CD4-positive, alpha-beta T cell treated with Interleukin-21 for 1 hour (primary cell): ENCODE measurements around the gene CX3CL1.

Experiments used
- DNase-seq: peaks from one replicate; pipeline ENCODE4 v3.0.0-alpha.2; 2020

The CX3CL1 gene

GRCh38 chr16:57407521-57408353 lies 35.4 kb downstream of the CX3CL1 start:
- DNase-seq: no peak

- DNase-seq: no peak
These were observed 36.8 kb downstream of the CX3CL1 start for GRCh38 chr16:57409065-57409464.

GRCh38 chr16:57409870-57410587 lies 37.7 kb downstream of the CX3CL1 start:
- no peak for DNase-seq

- no peak for DNase-seq
These were observed 39.2 kb downstream of the CX3CL1 start for GRCh38 chr16:57411362-57411976.

GRCh38 chr16:57412584-57412983 lies 40.3 kb downstream of the CX3CL1 start:
- no peak for DNase-seq

GRCh38 chr16:57413301-57413730 lies 41.0 kb downstream of the CX3CL1 start:
- DNase-seq: no peak

- no peak for DNase-seq
These were observed 41.4 kb downstream of the CX3CL1 start for GRCh38 chr16:57413733-57414132.

- DNase-seq: no peak
These were observed 43.8 kb downstream of the CX3CL1 start for GRCh38 chr16:57416084-57416483.

GRCh38 chr16:57419506-57419905 lies 47.2 kb downstream of the CX3CL1 start:
- no peak for DNase-seq

GRCh38 chr16:57422026-57422944 lies 50.0 kb downstream of the CX3CL1 start:
- DNase-seq: no peak

GRCh38 chr16:57423152-57423551 lies 50.9 kb downstream of the CX3CL1 start:
- no peak for DNase-seq

GRCh38 chr16:57424583-57424982 lies 52.3 kb downstream of the CX3CL1 start:
- no peak for DNase-seq

- DNase-seq: no peak
These were observed 54.1 kb downstream of the CX3CL1 start for GRCh38 chr16:57426356-57426755.

- DNase-seq: no peak
These were observed 55.0 kb downstream of the CX3CL1 start for GRCh38 chr16:57427307-57427706.

- DNase-seq: no peak
These were observed 55.5 kb downstream of the CX3CL1 start for GRCh38 chr16:57427824-57428223.

GRCh38 chr16:57430955-57431354 lies 58.7 kb downstream of the CX3CL1 start:
- DNase-seq: no peak

GRCh38 chr16:57432505-57432904 lies 60.2 kb downstream of the CX3CL1 start:
- DNase-seq: no peak

GRCh38 chr16:57432989-57433388 lies 60.7 kb downstream of the CX3CL1 start:
- DNase-seq: no peak

- DNase-seq: no peak
These were observed 61.7 kb downstream of the CX3CL1 start for GRCh38 chr16:57434003-57434402.
